Mesendoderm (in vitro differentiated cells): ENCODE results near the gene SULT4A1.

ENCODE experiments used
- DNase-seq: peaks from one replicate; pipeline ENCODE4 v3.0.0; 2013
- H2AK5ac ChIP-seq: 2 replicates; pipeline ENCODE4 v1.6.1; 2013; ENCODE audit warnings: low read length, inconsistent platforms
- H2BK120ac ChIP-seq: 2 replicates; pipeline ENCODE4 v1.6.1; 2013; ENCODE audit warnings: low read depth, mild to moderate bottlenecking, low read length, moderate library complexity, mixed read lengths
- H2BK15ac ChIP-seq: replicated peaks from 2 replicates; pipeline ENCODE4 v1.6.1; 2013; ENCODE audit warnings: low read depth, mild to moderate bottlenecking, moderate library complexity
- H2BK5ac ChIP-seq: 2 replicates; pipeline ENCODE4 v1.6.1; 2013; ENCODE audit warnings: low read length, inconsistent platforms
- H3K18ac ChIP-seq: 2 replicates; pipeline ENCODE4 v1.6.1; 2013; ENCODE audit warnings: mild to moderate bottlenecking, low read length, mixed read lengths
- H3K23ac ChIP-seq: one replicate; pipeline ENCODE4 v1.6.1; 2013; ENCODE audit warnings: low read length
- H3K27ac ChIP-seq: 2 replicates; pipeline ENCODE4 v1.5.1; 2013; ENCODE audit warnings: low read depth, mild to moderate bottlenecking, inconsistent platforms, low read length, moderate library complexity
- H3K27me3 ChIP-seq: 2 replicates; pipeline ENCODE4 v1.6.1; 2013; ENCODE audit warnings: low read length, control low read depth, mild to moderate bottlenecking, inconsistent platforms; ENCODE audit not compliant: insufficient read depth, poor library complexity
- H3K36me3 ChIP-seq: 2 replicates; pipeline ENCODE4 v1.6.1; 2013; ENCODE audit warnings: low read length, inconsistent platforms; ENCODE audit not compliant: control insufficient read depth, insufficient read depth
- H3K4ac ChIP-seq: one replicate; pipeline ENCODE4 v1.6.1; 2013; ENCODE audit warnings: low read depth, mild to moderate bottlenecking, low read length, moderate library complexity
- H3K4me1 ChIP-seq: 2 replicates; pipeline ENCODE4 v1.6.1; 2013; ENCODE audit warnings: low read depth, low read length, inconsistent platforms; ENCODE audit not compliant: control insufficient read depth
- H3K4me2 ChIP-seq: 2 replicates; pipeline ENCODE4 v1.6.1; 2013; ENCODE audit warnings: low read length
- H3K4me3 ChIP-seq: 2 replicates; pipeline ENCODE4 v1.5.1; 2013; ENCODE audit warnings: mild to moderate bottlenecking, low read length
- H3K56ac ChIP-seq: one replicate; pipeline ENCODE4 v1.6.1; 2013; ENCODE audit warnings: low read length
- H3K79me1 ChIP-seq: 2 replicates; pipeline ENCODE4 v1.6.1; 2013; ENCODE audit warnings: low read length, inconsistent platforms
- H3K79me2 ChIP-seq: 2 replicates; pipeline ENCODE4 v1.6.1; 2013; ENCODE audit warnings: mild to moderate bottlenecking, low read length; ENCODE audit not compliant: control insufficient read depth, insufficient read depth
- H3K9ac ChIP-seq: 2 replicates; pipeline ENCODE4 v1.6.1; 2013; ENCODE audit warnings: low read length, inconsistent platforms
- H4K5ac ChIP-seq: one replicate; pipeline ENCODE4 v1.6.1; 2013; ENCODE audit warnings: low read length
- H4K8ac ChIP-seq: one replicate; pipeline ENCODE4 v1.6.1; 2013; ENCODE audit warnings: low read depth, mild to moderate bottlenecking, control low read depth, low read length, moderate library complexity
- WGBS: extraction: QIAGEN DNeasy Blood & Tissue Kit; methylation state at CpG from one replicate; pipeline ENCODE4 v1.1.7; 2013; ENCODE audit warnings: low lambda C conversion rate, missing lambda C conversion rate; ENCODE audit not compliant: insufficient coverage; ENCODE audit errors: extremely low coverage; 5-methylcytosine and 5-hydroxymethylcytosine counted together

Gene SULT4A1

GRCh38 chr22:43882122-43882767 is 19.9 kb upstream of the SULT4A1 start:
- no peak overlapping the region for H3K4me3 ChIP-seq
- no peaks in the 10 kb centered on the region for H3K27me3 ChIP-seq
- no peak overlapping the region for H3K23ac ChIP-seq
- no peak overlapping the region for H2BK15ac ChIP-seq
- no peaks in the 10 kb centered on the region for H3K36me3 ChIP-seq
- no peak for DNase-seq
- no peaks in the 10 kb centered on the region for H3K79me1 ChIP-seq
- no peaks in the 10 kb centered on the region for H3K4me1 ChIP-seq
- H2BK120ac ChIP-seq, result no peak overlapping the region
- H3K4me2 ChIP-seq, result no peak overlapping the region
- no peak overlapping the region for H3K9ac ChIP-seq
- no peak overlapping the region for H3K27ac ChIP-seq
- no peak overlapping the region for H2AK5ac ChIP-seq
- no peak overlapping the region for H3K56ac ChIP-seq
- no peak overlapping the region for H4K8ac ChIP-seq
- no peak overlapping the region for H3K4ac ChIP-seq
- H4K5ac ChIP-seq, result no peak overlapping the region
- WGBS, result no CpG with 5 or more reads among the region's 9 CpGs
- no peaks in the 10 kb centered on the region for H3K79me2 ChIP-seq
- H2BK5ac ChIP-seq, result no peak overlapping the region
- no peak overlapping the region for H3K18ac ChIP-seq

- Histone ChIP-seq H2BK15ac (no peak overlapping the region), H3K18ac (no peak overlapping the region), H3K36me3 (no peaks in the 10 kb centered on the region), H3K79me2 (no peaks in the 10 kb centered on the region), H4K5ac (no peak overlapping the region), H2AK5ac (no peak overlapping the region), H3K4me2 (no peak overlapping the region), H3K56ac (no peak overlapping the region), H3K4ac (no peak overlapping the region), H3K79me1 (no peaks in the 10 kb centered on the region), H2BK5ac (no peak overlapping the region), H3K27ac (no peak overlapping the region), H2BK120ac (no peak overlapping the region), H3K4me1 (no peaks in the 10 kb centered on the region), H3K4me3 (no peak overlapping the region), H3K23ac (no peak overlapping the region), H4K8ac (no peak overlapping the region), H3K9ac (no peak overlapping the region), H3K27me3 (no peaks in the 10 kb centered on the region)
- DNase-seq, result no peak
- WGBS, result no CpG with 5 or more reads among the region's 19 CpGs
Observed at GRCh38 chr22:43881091-43882061, 19.1 kb upstream of the SULT4A1 start.

GRCh38 chr22:43880541-43880991 is 18.3 kb upstream of the SULT4A1 start:
- H2BK120ac ChIP-seq, result no peak overlapping the region
- no peak for DNase-seq
- H2BK15ac ChIP-seq, result no peak overlapping the region
- no peaks in the 10 kb centered on the region for H3K27me3 ChIP-seq
- no peak overlapping the region for H2AK5ac ChIP-seq
- H4K5ac ChIP-seq, result no peak overlapping the region
- no peak overlapping the region for H3K4me2 ChIP-seq
- H3K27ac ChIP-seq, result no peak overlapping the region
- no peak overlapping the region for H2BK5ac ChIP-seq
- H3K9ac ChIP-seq, result no peak overlapping the region
- no peak overlapping the region for H3K4ac ChIP-seq
- no peak overlapping the region for H3K4me3 ChIP-seq
- H3K56ac ChIP-seq, result no peak overlapping the region
- H3K23ac ChIP-seq, result no peak overlapping the region
- H3K36me3 ChIP-seq, result no peaks in the 10 kb centered on the region
- no CpG with 5 or more reads among the region's 15 CpGs for WGBS
- no peaks in the 10 kb centered on the region for H3K79me1 ChIP-seq
- no peak overlapping the region for H4K8ac ChIP-seq
- H3K18ac ChIP-seq, result no peak overlapping the region
- H3K4me1 ChIP-seq, result no peaks in the 10 kb centered on the region
- H3K79me2 ChIP-seq, result no peaks in the 10 kb centered on the region

GRCh38 chr22:43879901-43880540 is 17.7 kb upstream of the SULT4A1 start:
- Histone ChIP-seq H2BK15ac (no peak overlapping the region), H3K4me3 (no peak overlapping the region)
- no CpG with 5 or more reads among the region's 14 CpGs for WGBS

GRCh38 chr22:43878831-43879550 is 16.7 kb upstream of the SULT4A1 start:
- Histone ChIP-seq H2AK5ac (no peak overlapping the region), H4K5ac (no peak overlapping the region), H3K4me1 (no peaks in the 10 kb centered on the region), H3K36me3 (no peaks in the 10 kb centered on the region), H2BK15ac (no peak overlapping the region), H3K4me2 (no peak overlapping the region), H3K4me3 (no peak overlapping the region), H3K27me3 (no peaks in the 10 kb centered on the region), H3K79me2 (no peaks in the 10 kb centered on the region), H2BK120ac (no peak overlapping the region), H3K79me1 (no peaks in the 10 kb centered on the region), H3K18ac (no peak overlapping the region), H3K27ac (no peak overlapping the region), H3K4ac (no peak overlapping the region), H3K23ac (no peak overlapping the region), H4K8ac (no peak overlapping the region), H3K56ac (no peak overlapping the region), H2BK5ac (no peak overlapping the region), H3K9ac (no peak overlapping the region)
- DNase-seq, result no peak
- WGBS, result no CpG with 5 or more reads among the region's 12 CpGs

More at GRCh38 chr22:43879901-43880540, 17.7 kb upstream of the SULT4A1 start:
- Histone ChIP-seq H3K4me2 (no peak overlapping the region), H3K4ac (no peak overlapping the region), H2BK120ac (no peak overlapping the region), H3K23ac (no peak overlapping the region), H3K27me3 (no peaks in the 10 kb centered on the region), H3K36me3 (no peaks in the 10 kb centered on the region), H2AK5ac (no peak overlapping the region), H3K56ac (no peak overlapping the region), H2BK5ac (no peak overlapping the region), H4K8ac (no peak overlapping the region), H3K4me1 (no peaks in the 10 kb centered on the region), H3K18ac (no peak overlapping the region), H3K9ac (no peak overlapping the region), H3K79me1 (no peaks in the 10 kb centered on the region), H4K5ac (no peak overlapping the region), H3K27ac (no peak overlapping the region), H3K79me2 (no peaks in the 10 kb centered on the region)
- DNase-seq, result no peak
